GM19452 (cell line): ENCODE results near the gene FOXO1.
"Not testable (repeated sequence)": the region's sequence is repeated elsewhere in the genome, so short reads cannot be mapped to it uniquely, and the experiment has no call there.

Experiments used
- ATAC-seq: cut with Tn5 transposase; IDR thresholded peaks from one replicate; pipeline ENCODE4 v1.9.1; 2021; ENCODE audit not compliant: unreplicated experiment

Gene FOXO1

GRCh38 chr13:40666045-40666932, at the start of gene FOXO1:
Gene FOXO1, minus strand, starts transcription at chr13:40666641. Its CDS starts 429 bp downstream, at chr13:40666212.
- peak; percentile 57 for ATAC-seq

DNA sequence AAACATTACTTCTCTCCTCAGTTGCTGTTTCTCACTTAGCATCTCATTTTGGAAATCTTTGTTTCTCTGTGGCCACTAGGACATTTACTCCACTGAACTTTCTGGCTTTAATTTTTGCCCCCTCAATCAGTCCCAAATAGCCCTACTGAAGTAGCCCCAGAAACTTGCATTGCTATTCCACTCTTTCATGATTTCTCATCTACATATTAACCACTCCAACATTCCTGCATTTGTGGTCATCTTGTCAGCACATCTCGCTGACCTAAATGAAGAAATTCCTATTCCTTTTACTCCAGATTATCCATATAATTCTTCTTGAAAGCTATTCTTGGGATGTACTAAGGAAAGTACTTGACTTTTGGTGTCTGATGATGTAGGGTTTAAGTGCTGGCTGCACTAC, 48.0 kb upstream of the FOXO1 start:
- ATAC-seq: not testable (repeated sequence)

- no peak for ATAC-seq
Measured at GRCh38 chr13:40706439-40706838, 40.0 kb upstream of the FOXO1 start.

GRCh38 chr13:40697711-40698110, 31.3 kb upstream of the FOXO1 start:
- no peak for ATAC-seq

DNA sequence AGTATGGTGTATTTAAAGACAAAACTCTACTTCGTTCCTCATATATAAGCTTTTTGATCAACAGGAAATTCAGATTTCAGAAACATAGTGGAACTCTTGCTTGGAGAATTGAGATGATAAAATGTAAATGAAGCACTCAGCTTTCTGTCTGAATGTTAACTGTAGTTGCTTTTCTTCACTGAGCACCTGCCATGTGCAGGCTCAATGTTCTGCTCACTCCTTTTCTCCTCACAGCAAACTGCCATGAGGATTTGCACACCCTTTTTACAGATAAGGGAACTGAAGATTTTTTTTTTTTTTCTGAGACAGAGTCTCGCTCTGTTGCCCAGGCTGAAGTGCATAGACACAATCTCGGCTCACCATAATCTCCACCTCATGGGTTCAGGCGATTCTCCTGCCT, 28.0 kb upstream of the FOXO1 start:
- no peak for ATAC-seq

- no peak for ATAC-seq
Measured at GRCh38 chr13:40692946-40693345, 26.5 kb upstream of the FOXO1 start.

DNA sequence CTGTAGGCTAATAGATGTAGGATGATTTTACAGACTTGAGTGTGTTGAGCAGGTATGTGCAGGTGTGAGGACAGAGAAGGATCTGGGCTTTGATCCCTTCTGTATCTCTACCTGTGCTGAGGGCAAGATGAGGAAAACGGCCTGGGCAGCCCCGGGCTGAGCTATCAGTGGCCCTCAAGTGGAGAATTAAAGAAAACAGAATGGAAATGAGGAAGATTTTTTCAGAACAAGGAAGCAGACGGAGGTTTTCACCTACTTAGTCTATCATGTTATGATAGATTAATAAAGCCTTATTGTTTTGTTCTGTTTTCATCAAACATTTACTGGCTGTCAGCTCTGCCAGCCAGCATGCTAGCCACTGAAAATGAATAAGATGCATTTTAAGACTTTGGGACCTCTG, 22.3 kb upstream of the FOXO1 start:
- no peak for ATAC-seq

GRCh38 chr13:40682449-40683240, 16.2 kb upstream of the FOXO1 start:
- ATAC-seq: no peak

DNA sequence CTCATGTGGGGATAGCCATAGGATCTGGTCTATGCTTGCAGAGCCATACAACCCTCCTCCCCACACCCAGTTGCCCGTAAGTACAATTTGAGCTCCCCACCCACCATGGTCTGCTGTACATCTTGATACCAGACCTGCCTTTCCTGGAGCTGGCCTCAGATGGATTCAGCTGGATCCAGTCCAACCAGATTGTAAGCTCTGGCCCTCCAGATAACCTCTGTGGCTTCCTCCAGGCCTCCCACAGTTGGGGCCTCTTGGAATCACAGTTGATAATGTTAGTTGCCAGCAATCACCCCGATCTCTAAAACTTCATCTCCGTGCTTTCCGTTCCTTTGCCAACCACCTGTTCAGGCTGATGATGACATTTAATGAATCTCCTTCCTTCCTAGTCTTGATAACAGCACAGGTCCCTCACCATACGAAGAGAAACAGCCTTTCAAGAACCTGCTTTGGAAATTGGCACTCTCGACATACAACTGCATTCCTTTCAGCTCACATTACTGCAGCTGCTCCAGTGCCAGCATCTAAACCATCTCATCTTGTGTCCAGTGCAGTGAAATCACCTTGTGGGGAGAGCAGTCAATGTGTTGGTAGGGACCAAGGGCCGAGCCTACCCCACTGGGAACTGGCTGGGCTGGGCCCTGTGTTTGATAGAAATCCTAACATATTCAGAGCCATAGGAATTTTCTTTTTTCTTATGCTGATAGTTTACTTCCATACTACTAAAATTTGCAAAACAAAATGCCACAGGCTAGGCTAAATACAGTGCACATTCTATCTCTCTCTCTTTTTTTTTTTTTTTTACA, 15.1 kb upstream of the FOXO1 start:
- no peak for ATAC-seq

GRCh38 chr13:40680659-40681323, 14.3 kb upstream of the FOXO1 start:
- ATAC-seq: no peak

- ATAC-seq: no peak
Measured at GRCh38 chr13:40679480-40679985, 13.1 kb upstream of the FOXO1 start.

DNA sequence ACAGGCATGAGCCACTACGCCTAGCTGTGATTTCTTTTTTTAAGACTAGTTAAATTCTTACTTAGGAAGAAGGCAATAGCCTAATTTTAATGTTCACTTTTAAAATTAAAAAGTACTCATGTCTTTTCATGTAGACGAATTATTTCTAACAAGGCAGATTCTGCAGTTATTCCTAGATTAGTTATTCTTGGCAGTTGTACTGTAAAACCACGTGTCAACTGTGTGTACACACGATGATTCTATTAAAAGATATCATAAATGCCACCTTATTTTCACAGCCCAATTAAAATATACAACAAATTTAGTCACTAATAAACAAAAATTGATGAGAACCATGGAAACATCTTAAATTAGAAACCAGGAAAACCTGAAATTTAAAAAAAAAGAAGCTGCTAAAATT, 10.6 kb upstream of the FOXO1 start:
- ATAC-seq: no peak

DNA sequence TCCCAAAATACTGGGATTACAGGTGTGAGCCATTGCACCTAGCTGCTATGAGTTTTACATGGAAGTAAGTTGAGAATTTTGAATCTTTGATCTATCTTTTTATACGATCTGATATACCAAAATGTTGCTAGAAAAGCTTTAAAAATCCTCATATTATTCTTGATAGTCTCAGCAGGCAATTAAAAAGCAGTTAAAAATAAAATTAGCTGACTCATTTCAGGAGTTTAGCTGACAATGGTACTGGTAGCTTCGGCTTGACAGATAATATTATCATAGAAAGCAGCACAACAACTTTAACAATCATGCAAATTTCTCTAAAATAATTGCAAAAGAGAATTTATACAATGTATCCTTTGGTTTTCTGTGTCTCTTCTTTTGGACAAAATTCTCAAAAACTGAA, 9.6 kb upstream of the FOXO1 start:
- no peak for ATAC-seq

GRCh38 chr13:40673414-40673813, 7.0 kb upstream of the FOXO1 start:
- no peak for ATAC-seq

- no peak for ATAC-seq
Measured at GRCh38 chr13:40672765-40673397, 6.4 kb upstream of the FOXO1 start.

DNA sequence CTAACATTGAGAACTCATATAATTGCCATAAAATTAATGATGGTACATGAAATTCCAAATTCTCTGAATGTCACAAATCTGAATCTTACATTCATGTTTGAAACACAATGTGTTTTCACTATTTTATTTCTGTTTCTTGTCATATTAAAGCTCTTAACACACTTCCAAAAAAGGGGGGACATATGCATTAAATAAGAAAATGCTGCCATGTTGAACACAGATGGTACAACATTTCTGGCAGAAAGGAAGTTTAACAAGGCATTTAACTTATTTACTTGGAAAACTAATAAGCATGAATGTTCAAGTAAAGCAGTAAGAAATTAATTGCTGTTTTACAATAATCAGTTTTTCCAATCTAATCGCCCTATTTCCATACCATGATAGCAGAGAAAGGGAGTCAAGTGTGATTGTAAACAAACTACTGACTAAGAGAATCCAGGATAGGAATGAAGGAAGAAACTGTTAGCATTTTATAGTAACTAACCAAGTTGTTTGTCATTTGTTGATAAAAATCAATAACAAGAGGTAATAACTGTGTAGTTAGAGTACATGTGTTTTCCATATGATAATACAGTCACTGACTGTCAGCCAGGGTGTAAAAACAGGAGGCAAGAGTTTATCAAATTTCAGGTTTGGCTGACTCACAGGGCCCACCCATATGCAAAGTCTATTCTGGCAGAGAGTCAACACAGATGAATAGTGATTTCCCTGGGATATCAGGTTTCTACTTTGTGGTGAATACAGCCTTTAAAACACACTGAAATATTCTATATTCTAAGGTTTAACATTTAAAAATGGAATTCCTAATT, 5.7 kb upstream of the FOXO1 start:
- no peak for ATAC-seq

DNA sequence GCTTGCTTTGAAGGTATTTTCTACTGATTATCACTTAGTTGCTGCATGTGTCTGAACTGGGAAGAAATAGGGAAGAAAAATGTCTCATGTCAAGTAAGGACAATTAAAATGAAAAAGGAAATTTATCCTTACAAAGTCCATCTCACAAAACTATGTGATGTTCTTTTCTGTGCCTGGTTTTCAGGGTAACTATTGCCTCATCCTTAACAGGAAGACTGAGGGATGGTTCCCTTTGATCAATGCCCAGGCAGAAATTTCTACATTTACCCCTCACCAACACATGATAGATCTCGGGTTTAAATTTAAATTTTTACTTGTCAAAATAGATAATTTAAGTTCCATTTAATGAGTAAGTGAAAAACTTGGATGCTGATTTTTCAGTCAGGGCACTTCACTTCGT, 3.9 kb upstream of the FOXO1 start:
- no peak for ATAC-seq

GRCh38 chr13:40668335-40668734, 1.9 kb upstream of the FOXO1 start:
- no peak for ATAC-seq

DNA sequence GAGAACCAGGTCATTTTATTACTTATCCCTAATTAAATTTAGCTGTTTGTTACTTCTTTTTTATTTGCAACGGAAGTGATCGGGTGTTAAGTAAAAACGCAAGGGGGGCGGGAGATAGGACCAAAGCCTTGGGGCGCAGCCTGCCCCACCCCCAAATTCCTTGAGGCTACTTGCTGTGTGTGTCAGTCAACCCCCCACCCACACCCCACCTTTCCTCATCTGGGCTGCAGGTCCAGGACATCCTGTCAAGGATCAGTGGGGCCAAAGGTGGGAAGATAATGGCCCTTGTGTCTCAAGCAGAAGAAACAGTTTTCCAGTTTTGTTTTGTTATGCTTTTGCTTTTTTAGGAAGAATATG, 1.2 kb upstream of the FOXO1 start:
- ATAC-seq: no peak
